GM13977 (cell line): Measurements from ENCODE around the gene RALB.

Experiments
- DNase-seq: peaks from one replicate; pipeline ENCODE4 v3.0.0; 2012; ENCODE audit warnings: low spot score
- in situ Hi-C: fragments of 300-500 bp; cut with MboI; formaldehyde crosslinking; loops from one replicate; pipeline ENCODE4 v1.12.0; 2022; ENCODE audit warnings: low sequenced_read_pairs, low pct_unique_long_range_greater_than_20kb, mixed read lengths, inconsistent platforms; ENCODE audit not compliant: unreplicated experiment
- TF ChIP-seq, protein P1 (sequence below): IDR thresholded peaks from 2 replicates; pipeline ENCODE4 v1.5.1; 2012; ENCODE audit warnings: mild to moderate bottlenecking, control low read depth; ENCODE audit not compliant: insufficient read depth; ENCODE audit errors: extremely low read depth, missing control alignments

Gene RALB

DNA sequence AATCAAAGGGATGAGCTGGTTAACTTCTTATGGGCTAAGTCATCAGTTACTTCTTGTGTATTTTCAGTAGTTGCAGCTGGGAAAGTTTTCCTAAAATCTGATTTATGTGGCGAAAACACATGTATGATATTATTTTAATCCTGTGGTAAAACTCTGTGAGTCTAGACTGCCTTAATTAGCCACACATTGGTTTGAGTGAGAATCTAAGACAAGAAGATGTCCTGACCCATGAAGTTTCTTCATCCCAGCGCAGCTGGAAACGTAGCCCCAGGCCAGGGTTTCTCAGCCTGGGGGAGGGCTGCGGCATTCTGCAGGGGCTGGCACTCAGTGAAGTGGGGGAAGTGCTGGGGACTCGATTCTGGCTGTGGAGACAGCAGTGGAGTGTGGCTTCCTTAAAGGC lies 48.6 kb downstream of the RALB start:
- DNase-seq = no peak
- TF ChIP-seq, protein P1, sequence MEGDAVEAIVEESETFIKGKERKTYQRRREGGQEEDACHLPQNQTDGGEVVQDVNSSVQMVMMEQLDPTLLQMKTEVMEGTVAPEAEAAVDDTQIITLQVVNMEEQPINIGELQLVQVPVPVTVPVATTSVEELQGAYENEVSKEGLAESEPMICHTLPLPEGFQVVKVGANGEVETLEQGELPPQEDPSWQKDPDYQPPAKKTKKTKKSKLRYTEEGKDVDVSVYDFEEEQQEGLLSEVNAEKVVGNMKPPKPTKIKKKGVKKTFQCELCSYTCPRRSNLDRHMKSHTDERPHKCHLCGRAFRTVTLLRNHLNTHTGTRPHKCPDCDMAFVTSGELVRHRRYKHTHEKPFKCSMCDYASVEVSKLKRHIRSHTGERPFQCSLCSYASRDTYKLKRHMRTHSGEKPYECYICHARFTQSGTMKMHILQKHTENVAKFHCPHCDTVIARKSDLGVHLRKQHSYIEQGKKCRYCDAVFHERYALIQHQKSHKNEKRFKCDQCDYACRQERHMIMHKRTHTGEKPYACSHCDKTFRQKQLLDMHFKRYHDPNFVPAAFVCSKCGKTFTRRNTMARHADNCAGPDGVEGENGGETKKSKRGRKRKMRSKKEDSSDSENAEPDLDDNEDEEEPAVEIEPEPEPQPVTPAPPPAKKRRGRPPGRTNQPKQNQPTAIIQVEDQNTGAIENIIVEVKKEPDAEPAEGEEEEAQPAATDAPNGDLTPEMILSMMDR = no peak
- in situ Hi-C loops = no loop called here

DNA sequence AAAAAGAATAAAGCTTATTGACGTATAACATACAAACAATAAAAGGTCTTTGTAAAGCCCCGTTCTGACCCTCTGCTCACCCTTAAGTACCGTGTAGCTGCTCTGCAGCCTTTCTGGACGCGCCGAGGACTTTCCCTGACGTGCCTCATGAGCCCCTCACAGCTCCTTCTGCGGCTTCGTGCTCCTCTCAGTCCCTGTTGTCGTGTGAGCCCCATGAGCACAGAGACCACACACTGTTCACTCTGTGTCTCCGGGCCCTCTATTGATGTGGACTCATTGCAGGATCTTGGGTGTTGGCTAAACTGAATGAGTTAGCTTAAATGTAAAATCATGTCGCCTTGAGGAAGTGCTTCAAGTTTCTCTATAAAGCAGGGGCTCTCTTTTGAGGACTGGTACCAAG lies 49.6 kb downstream of the RALB start:
- in situ Hi-C loops = no loop called here
- TF ChIP-seq, protein P1 = no peak
- no peak for DNase-seq

DNA sequence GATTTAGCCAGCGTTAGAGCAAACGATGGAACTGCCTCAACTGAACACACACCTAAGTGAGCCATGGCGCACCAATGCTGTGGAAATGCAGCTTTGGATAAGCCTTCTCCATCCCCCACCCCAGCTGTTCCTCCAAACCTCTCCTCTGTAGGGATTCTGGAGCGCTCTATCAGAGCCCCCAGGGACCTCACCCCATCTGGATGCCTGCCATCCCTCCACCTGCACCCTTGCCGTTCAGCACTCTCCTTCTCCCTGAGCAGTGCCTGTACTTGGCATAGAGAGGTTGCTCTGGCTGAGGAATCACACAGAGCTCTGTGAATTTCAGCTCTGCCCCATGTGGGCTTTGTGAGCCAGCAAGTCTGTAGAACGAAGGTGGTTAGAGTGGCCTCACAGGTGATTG lies 50.5 kb downstream of the RALB start:
- DNase-seq = no peak
- in situ Hi-C loops = no loop called here
- TF ChIP-seq, protein P1 = no peak

DNA sequence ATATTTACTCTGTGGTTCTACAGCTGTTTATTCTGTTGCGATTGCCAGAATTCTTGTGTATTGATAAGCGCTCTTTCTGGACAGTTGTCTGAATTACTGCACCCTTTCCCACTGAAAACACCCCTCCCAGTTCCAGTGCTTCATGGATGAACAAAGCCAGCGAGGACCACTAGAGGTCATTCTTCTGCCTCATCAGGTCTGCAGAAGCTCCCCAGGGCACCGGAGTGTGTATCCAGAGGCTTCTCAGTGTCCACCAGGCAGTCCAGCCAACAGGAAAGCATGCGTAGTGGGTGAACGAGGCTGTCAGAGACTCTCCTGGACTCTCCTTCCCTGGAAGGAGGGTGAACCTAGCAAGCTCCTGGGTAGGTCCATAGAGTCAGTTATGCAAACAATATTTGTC lies 52.6 kb downstream of the RALB start:
- in situ Hi-C loops = no loop called here
- DNase-seq = no peak

DNA sequence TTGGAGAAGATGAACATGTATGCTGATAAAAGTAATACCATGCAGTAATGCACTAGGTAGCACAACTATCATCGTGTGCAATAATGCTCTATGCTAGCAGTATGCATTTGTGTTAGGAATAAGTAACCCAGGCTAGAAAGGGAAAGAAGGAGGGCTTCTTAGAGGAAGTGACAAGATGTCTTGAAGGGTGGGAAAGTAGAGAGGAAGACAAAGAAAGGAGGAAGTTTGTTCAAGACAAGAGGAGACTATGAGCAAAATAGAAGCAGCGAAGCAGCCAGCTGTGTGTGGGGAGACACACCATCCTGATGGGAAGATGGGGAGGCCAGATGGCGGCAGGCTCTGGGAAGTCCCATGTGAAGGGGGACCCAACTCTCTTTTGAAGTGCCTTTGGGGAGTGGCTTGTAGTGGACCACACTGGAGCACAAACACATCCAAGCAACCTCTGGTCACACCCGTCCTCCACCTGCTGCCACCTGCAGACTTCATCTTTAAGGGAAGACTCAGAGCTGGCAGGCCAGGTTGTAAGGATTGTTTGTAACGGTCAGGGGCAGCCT lies 53.4 kb downstream of the RALB start:
- no peak for DNase-seq
- in situ Hi-C loops = no loop called here
- TF ChIP-seq, protein P1 = no peak

More for the DNA sequence above, 52.6 kb downstream of the RALB start:
- TF ChIP-seq, protein P1 = peak; percentile 28

DNA sequence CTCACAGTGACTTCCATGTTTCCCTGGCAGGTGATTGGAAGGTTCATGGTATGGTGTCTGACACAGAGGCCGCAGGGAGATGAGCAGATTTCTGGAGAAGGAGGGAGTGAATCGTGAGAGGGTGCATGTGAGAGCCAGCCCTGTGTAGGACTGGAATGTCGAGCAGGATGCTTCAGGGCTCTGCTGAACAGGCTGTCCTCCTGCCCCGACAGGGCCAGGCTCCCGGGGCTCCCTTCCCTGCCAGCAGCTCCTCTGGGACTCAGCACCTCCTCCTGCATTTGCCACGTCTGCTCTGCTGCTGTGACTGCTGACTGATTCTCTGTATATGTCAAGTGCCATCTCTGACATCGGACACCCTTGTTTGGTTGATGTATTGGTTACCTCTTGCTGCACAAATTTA lies 54.8 kb downstream of the RALB start:
- TF ChIP-seq, protein P1 = no peak
- DNase-seq = no peak
- in situ Hi-C loops = no loop called here
